GF-D8 (cell line): ENCODE measurements around the gene TOP2B.

Experiments used
- DNase-seq: peaks from one replicate; lab custom pipeline; 2025; lab: John Stamatoyannopoulos, UW

Gene TOP2B

GRCh38 chr3:25618028-25618427, 46.7 kb downstream of the TOP2B start:
- no peak for DNase-seq

- no peak for DNase-seq
These were observed 53.5 kb downstream of the TOP2B start for GRCh38 chr3:25611193-25611592.

- no peak for DNase-seq
These were observed 53.9 kb downstream of the TOP2B start for GRCh38 chr3:25610779-25611178.

- no peak for DNase-seq
These were observed 54.5 kb downstream of the TOP2B start for GRCh38 chr3:25610167-25610566.

DNA sequence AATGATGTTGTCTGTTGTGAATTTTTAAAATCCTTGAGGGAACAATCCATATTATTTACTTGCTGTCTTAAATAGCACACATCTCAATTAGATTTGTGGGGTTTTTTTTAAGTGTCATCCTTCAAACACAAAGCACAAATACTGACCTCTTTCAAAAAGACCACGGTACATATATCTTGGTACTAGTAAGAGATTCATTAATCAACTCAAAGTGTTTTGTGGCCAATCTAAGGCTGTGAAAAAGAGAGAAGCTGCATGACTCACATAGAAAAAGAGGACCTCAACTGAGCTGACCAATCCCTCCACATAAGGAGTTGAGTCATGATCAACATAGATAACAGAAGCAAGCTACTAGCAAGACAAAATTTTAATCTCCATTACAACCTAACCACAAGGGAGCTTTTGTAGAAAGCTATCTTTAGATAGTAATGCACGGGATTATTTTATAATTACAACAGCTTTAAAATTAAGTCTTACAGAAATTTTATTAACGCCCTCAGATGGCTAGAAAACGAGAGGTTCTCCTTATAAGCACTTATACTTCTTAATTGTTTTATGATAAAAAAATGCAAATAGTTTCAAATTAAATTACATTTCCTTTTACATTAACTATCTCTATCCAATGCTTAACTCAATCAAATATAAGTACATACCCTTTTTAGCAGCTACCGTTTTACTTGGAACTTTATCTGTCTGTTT, 60.5 kb downstream of the TOP2B start:
- peak; percentile 62 for DNase-seq

- peak; percentile 79 for DNase-seq
These were observed 61.0 kb downstream of the TOP2B start for GRCh38 chr3:25603703-25604102.

DNA sequence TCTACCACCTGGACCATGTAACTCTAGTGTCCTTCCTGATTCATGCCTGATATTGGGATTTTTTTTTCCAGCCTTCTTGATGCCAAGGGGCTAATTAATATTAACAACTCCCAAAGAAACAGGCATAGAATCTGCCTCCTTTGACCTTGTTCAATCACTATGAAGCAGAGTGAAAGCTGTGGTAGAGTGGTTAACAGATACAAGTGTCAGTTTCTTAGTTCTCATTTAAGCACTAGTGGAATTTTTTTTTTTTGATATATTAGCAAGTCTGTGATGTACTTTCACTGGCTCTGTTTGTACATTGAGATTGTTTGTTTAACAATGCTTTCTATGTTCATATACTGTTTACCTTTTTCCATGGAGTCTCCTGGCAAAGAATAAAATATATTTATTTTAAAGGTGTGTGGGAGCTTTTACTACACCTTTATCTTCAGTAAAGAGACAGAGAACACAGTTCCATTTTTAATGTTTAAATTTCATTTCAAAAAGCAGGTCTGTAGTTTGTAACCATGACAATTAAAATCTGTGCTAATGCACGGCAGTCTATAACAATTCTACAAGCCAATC, 67.1 kb downstream of the TOP2B start:
- no peak for DNase-seq

GRCh38 chr3:25594007-25594502, 70.7 kb downstream of the TOP2B start:
- DNase-seq = no peak

- DNase-seq = no peak
These were observed 71.7 kb downstream of the TOP2B start for GRCh38 chr3:25593001-25593400.

DNA sequence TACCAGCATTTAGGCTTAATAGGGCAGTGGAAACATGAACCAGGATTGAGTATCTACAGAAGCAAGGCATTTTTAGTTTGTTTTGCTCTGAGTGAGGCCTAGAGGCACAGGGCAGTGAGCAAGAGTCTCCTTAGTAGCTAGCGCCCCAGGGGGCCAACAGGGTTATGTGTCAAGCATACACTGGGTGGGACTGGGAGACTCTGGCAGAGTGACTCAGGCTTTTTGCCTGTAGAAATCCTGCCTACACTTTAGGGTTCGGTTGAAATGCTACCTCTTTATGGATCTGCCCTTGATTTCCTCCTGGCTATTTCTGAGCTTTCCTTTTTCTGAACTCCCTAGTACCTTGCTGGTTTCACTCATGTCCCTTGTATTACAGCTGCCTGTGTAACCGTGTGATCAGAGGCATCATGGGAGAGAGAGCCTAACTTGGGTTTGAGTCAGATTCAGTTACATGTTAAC, 72.2 kb downstream of the TOP2B start:
- no peak for DNase-seq

DNA sequence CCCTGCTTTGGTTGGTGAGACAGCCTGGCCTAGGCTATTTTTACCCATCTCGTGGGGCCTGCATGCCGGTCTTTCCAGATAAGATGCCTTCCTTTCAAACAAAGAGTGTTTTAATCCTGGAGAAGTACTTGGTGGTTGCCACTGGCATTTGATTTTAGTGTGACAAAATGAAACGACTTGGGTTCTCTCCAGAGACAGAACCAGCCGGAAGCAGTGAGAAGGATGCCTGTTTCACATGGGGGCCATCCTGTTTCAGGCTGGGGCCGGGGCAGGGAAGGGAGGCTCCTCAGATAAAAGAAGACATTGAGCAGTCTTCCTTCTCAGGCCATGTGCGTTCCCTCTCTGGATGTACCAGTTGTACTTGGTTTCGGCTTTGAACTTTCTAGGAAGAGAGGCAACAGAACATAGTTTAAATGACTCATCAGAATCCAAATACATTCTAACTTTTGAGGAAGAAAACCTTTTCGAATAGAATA, 74.9 kb downstream of the TOP2B start:
- DNase-seq = no peak

- DNase-seq = no peak
These were observed 75.5 kb downstream of the TOP2B start for GRCh38 chr3:25589104-25589782.

GRCh38 chr3:25588441-25589103, 76.1 kb downstream of the TOP2B start:
- DNase-seq = no peak

DNA sequence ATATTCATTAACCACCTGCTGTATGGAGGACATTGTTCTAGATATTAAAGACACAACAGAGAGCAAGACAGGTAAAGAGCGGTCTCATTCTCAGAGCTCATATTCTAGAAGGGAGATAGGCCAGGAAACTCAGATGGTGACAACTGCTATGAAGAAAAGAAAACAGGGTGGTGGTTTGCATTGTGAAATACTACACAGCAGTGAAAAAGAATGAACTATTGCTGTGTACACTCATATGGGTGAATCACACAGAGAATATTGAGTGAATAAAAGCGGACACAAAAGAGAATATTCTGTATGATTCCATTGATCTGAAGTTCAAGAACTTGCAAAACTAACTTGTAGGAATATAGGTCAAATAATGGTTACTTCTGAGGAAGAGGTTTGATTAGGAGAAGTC, 76.7 kb downstream of the TOP2B start:
- DNase-seq = no peak

DNA sequence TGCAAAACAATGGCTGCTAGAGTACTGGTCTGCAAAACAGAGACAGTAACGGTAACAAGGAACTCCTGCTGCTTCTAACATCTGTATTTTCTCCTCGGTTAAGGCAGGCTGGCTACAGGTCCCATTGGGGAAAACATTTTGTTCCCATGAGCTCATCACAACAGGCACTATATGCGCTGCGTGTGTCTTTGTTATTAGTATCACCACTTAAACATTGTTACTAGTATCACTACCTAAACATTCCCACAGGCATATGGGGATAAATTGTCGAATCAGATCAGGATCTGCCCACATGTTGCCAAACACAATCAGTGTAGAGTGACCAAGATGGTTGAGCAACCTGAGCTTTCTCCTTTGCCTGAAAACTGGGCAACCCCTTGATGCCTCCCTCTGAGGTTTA, 77.2 kb downstream of the TOP2B start:
- no peak for DNase-seq

DNA sequence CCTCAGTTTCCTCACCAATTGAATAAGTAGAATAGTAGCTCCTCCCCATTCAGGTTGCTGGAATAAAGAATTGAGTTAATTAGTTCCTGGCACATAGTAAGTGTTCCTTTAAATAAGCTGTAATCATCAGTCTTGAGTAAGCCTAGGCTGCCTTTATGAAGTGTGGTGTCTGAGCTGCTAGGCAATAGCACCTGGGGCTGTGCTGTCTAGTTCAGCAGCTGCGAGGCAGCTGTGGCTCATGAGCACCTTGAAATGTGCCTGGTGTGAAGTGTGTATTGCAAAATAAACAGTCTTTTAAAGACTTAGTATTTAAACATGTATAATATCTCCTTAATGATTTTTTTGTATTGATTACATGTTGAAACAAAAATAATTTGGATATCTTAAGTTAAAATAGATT, 77.6 kb downstream of the TOP2B start:
- DNase-seq = no peak

GRCh38 chr3:25586553-25586952, 78.2 kb downstream of the TOP2B start:
- no peak for DNase-seq

GRCh38 chr3:25586167-25586505, 78.6 kb downstream of the TOP2B start:
- DNase-seq = no peak

DNA sequence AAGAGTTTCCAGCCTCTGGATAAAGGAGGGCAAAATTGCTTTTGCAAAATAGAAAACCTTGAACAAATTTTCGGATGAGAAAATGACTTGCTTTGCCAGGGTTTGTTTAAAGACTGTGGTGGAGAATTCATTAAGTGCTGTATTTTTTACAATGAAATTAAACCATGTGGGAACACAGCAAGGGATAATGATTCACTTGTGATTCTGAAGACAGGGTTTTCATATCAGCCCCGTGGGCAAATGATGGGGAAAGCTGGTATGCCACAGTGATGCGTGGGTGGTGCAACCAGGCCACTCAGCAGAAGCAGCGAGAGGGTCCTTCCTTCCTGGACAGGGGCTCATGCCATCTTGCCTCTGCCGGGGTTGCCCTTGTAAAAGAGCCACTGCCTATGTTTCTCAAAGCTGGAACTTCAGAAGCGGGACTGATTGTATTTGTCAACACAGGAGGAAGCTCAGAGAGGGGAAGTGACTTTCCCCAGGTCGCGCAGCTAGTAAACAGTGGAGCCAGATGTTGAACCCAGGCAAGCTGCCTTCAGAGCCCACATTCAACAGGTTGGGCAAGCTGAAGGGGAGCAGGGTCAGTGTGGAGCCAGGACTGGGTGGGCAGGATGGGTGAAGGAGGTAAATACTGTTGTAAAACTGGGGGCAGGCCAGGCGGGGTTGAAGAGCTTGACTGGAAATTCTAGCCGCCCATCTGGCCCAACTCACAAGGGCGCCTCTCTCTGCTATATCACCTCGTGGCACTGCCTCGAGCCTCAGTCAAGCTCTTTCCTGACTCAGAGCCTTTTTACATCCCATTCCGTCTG, 79.1 kb downstream of the TOP2B start:
- no peak for DNase-seq

DNA sequence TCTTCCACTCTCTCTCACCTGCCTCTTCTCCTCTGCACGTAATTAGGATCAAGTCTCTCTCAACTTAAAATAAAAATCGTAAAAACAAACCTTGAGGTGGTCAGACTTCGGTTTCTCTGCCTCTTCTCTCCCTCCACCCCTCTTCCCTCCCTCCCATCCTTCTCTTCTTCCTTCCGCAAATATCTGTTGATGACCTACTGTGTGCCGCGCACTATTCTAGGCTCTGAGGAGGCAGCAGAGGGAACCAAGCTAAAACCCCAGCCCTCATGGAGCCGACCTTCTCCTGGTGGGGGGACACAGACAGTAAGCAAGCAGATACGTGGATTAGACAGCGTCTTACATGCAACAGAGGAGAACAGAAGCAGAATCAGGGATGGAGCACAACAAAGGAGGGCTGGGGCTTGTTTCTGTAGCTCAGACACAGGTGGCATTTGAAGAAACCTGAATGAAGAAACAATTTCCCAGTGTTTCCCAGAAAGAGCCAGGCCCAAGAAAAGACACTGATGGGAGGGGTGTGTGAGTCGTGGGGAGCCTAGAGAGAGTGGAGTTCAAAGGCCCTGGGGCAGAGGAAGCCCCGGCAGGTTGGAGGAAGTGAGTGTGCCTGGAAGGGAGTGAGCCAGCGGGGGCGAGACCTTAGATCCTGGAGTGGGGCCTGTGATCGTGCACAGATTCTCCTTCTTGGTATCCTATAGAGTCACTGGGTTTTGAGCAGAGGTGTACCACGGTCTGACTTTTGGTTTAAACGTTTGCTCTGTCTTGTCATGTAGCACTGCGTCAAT, 80.5 kb downstream of the TOP2B start:
- no peak for DNase-seq

DNA sequence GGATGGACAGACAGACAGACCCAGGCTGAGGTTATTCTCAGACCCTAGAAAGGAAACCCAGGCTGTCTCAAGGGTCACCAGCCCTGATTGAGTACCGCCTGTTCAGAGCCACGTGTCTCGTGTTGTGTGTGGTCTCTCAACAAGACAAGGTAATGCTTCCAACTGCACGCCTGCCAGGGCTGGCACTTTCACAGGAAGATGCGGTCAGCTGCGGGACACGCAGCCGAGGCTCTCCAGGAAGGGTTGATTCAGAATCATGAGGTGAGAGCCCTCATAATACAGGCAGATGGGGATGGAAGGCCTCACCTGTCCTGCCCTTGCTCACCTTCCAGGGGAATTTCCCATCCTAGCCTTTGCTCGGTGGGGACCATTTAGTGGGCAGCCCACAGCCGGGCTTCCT, 81.4 kb downstream of the TOP2B start:
- DNase-seq = no peak
